ENCODE results near the gene FSTL5.

Gene FSTL5

DNA sequence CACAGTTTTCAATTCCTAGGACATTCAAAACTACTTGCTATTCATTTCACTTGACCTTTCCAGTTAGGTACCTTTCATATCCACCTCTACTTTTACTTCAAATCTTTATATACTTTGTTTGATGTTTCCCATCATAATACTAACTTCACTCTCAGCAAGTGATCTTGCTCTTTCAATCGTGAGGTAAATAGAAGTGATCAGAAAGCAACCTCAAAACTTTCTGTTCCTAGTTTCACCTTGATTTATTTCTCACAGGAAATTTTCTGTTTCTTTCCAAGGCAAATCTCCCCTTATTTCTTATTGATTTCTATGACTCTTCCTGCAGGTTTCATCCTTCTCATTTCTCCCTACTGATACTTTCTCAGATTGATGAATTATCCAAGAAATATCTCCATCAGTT lies 623.5 kb downstream of the FSTL5 start:
- no peaks in the 10 kb centered on the region for H3K9me3 ChIP-seq (replicated peaks; ENCODE audit: insufficient read depth, low read length)
- TF ChIP-seq EZH2phosphoT487 (IDR thresholded peaks at IDR 0.05; ENCODE audit: low read length), result no peak

GRCh38 chr4:161538941-161539340 lies 624.9 kb downstream of the FSTL5 start:
- H2AFZ ChIP-seq (ENCODE audit: low read length), result no peak overlapping the region
- H3K36me3 ChIP-seq (replicated peaks; ENCODE audit: insufficient read depth, low read length), result no peaks in the 10 kb centered on the region
- DNase-seq, result no peak
- H3K27ac ChIP-seq (ENCODE audit: low read length), result no peak overlapping the region
- H3K4me2 ChIP-seq (ENCODE audit: low read depth, low read length), result no peak overlapping the region
- no peak overlapping the region for H3K4me3 ChIP-seq (ENCODE audit: low read length)
- H3K27me3 ChIP-seq (replicated peaks; ENCODE audit: insufficient read depth, low read length), result no peaks in the 10 kb centered on the region
- no peak overlapping the region for H3K9ac ChIP-seq (ENCODE audit: low read length)
- TF ChIP-seq EZH2 (optimal IDR thresholded peaks at IDR 0.05; ENCODE audit: low read depth, low read length) (no peak), EZH2phosphoT487 (IDR thresholded peaks at IDR 0.05; ENCODE audit: low read length) (no peak)
- TF ChIP-seq, protein P1, sequence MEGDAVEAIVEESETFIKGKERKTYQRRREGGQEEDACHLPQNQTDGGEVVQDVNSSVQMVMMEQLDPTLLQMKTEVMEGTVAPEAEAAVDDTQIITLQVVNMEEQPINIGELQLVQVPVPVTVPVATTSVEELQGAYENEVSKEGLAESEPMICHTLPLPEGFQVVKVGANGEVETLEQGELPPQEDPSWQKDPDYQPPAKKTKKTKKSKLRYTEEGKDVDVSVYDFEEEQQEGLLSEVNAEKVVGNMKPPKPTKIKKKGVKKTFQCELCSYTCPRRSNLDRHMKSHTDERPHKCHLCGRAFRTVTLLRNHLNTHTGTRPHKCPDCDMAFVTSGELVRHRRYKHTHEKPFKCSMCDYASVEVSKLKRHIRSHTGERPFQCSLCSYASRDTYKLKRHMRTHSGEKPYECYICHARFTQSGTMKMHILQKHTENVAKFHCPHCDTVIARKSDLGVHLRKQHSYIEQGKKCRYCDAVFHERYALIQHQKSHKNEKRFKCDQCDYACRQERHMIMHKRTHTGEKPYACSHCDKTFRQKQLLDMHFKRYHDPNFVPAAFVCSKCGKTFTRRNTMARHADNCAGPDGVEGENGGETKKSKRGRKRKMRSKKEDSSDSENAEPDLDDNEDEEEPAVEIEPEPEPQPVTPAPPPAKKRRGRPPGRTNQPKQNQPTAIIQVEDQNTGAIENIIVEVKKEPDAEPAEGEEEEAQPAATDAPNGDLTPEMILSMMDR (IDR thresholded peaks at IDR 0.05; ENCODE audit: low read length), result no peak
- no peaks in the 10 kb centered on the region for H3K79me2 ChIP-seq (ENCODE audit: low read length)
- no peaks in the 10 kb centered on the region for H3K9me3 ChIP-seq (replicated peaks; ENCODE audit: insufficient read depth, low read length)
- no peaks in the 10 kb centered on the region for H3F3A ChIP-seq (ENCODE audit: insufficient read depth, low read length)
- H3K4me1 ChIP-seq (ENCODE audit: low read length), result no peaks in the 10 kb centered on the region
- H3K9me2 ChIP-seq (replicated peaks; ENCODE audit: insufficient read depth, low read length), result no peaks in the 10 kb centered on the region
- H4K20me1 ChIP-seq (ENCODE audit: insufficient read depth, low read length), result no peaks in the 10 kb centered on the region; the same call in 1 of the 2 replicates

More for the DNA sequence above, 623.5 kb downstream of the FSTL5 start:
- no peaks in the 10 kb centered on the region; the same call in 1 of the 2 replicates for H4K20me1 ChIP-seq (ENCODE audit: insufficient read depth, low read length)
- H3K27ac ChIP-seq (ENCODE audit: low read length), result no peak overlapping the region
- no peaks in the 10 kb centered on the region for H3K4me1 ChIP-seq (ENCODE audit: low read length)
- H3K9ac ChIP-seq (ENCODE audit: low read length), result no peak overlapping the region
- DNase-seq, result no peak
- H3K4me2 ChIP-seq (ENCODE audit: low read depth, low read length), result no peak overlapping the region
- H3K79me2 ChIP-seq (ENCODE audit: low read length), result no peaks in the 10 kb centered on the region
- H2AFZ ChIP-seq (ENCODE audit: low read length), result no peak overlapping the region
- H3K9me2 ChIP-seq (replicated peaks; ENCODE audit: insufficient read depth, low read length), result no peaks in the 10 kb centered on the region
- H3K36me3 ChIP-seq (replicated peaks; ENCODE audit: insufficient read depth, low read length), result no peaks in the 10 kb centered on the region
- H3K27me3 ChIP-seq (replicated peaks; ENCODE audit: insufficient read depth, low read length), result no peaks in the 10 kb centered on the region
- H3F3A ChIP-seq (ENCODE audit: insufficient read depth, low read length), result no peaks in the 10 kb centered on the region
- H3K4me3 ChIP-seq (ENCODE audit: low read length), result no peak overlapping the region

DNA sequence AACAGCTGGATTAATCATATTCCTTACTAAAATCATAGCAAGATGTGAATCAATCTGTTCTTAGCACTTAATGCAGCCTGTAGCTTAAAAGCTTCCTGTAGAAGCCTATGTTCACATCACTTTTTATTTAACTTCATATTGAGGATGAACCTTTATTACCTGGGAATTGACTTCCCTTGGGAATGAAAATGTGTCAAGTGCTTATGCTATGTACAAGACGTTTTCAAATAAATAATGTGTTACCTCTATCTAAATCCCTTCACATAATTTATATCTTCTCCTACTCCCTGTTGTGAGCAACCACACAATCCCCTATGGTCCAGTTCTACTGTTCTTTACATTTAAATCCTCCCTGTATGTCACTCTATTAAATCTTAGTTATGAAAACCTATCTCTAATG lies 633.1 kb downstream of the FSTL5 start:
- no peak for TF ChIP-seq EZH2phosphoT487 (IDR thresholded peaks at IDR 0.05; ENCODE audit: low read length)
- TF ChIP-seq EZH2 (optimal IDR thresholded peaks at IDR 0.05; ENCODE audit: low read depth, low read length), result no peak
- TF ChIP-seq, protein P1 (IDR thresholded peaks at IDR 0.05; ENCODE audit: low read length), result no peak
- DNase-seq, result no peak
- Histone ChIP-seq H3K4me1 (ENCODE audit: low read length) (no peaks in the 10 kb centered on the region), H3K4me3 (ENCODE audit: low read length) (no peak overlapping the region), H2AFZ (ENCODE audit: low read length) (no peak overlapping the region), H3F3A (ENCODE audit: insufficient read depth, low read length) (no peaks in the 10 kb centered on the region), H4K20me1 (ENCODE audit: insufficient read depth, low read length) (no peaks in the 10 kb centered on the region), H3K9ac (ENCODE audit: low read length) (no peak overlapping the region), H3K79me2 (ENCODE audit: low read length) (no peaks in the 10 kb centered on the region), H3K4me2 (ENCODE audit: low read depth, low read length) (no peak overlapping the region), H3K9me3 (replicated peaks; ENCODE audit: insufficient read depth, low read length) (no peaks in the 10 kb centered on the region), H3K9me2 (replicated peaks; ENCODE audit: insufficient read depth, low read length) (no peaks in the 10 kb centered on the region), H3K27me3 (replicated peaks; ENCODE audit: insufficient read depth, low read length) (no peaks in the 10 kb centered on the region), H3K27ac (ENCODE audit: low read length) (no peak overlapping the region), H3K36me3 (replicated peaks; ENCODE audit: insufficient read depth, low read length) (no peaks in the 10 kb centered on the region)

GRCh38 chr4:161525121-161525520 lies 638.7 kb downstream of the FSTL5 start:
- H4K20me1 ChIP-seq (ENCODE audit: insufficient read depth, low read length), result no peaks in the 10 kb centered on the region
- no peak overlapping the region for H3K27ac ChIP-seq (ENCODE audit: low read length)
- TF ChIP-seq EZH2 (optimal IDR thresholded peaks at IDR 0.05; ENCODE audit: low read depth, low read length) (no peak), EZH2phosphoT487 (IDR thresholded peaks at IDR 0.05; ENCODE audit: low read length) (no peak)
- TF ChIP-seq, protein P1 (IDR thresholded peaks at IDR 0.05; ENCODE audit: low read length), result no peak
- no peak for DNase-seq
- H3K9ac ChIP-seq (ENCODE audit: low read length), result no peak overlapping the region
- no peak overlapping the region for H2AFZ ChIP-seq (ENCODE audit: low read length)
- H3K4me2 ChIP-seq (ENCODE audit: low read depth, low read length), result no peak overlapping the region
- no peaks in the 10 kb centered on the region for H3K4me1 ChIP-seq (ENCODE audit: low read length)
- H3K9me2 ChIP-seq (replicated peaks; ENCODE audit: insufficient read depth, low read length), result no peaks in the 10 kb centered on the region
- no peaks in the 10 kb centered on the region for H3K36me3 ChIP-seq (replicated peaks; ENCODE audit: insufficient read depth, low read length)
- H3K9me3 ChIP-seq (replicated peaks; ENCODE audit: insufficient read depth, low read length), result no peaks in the 10 kb centered on the region
- H3K27me3 ChIP-seq (replicated peaks; ENCODE audit: insufficient read depth, low read length), result no peaks in the 10 kb centered on the region
- H3K79me2 ChIP-seq (ENCODE audit: low read length), result no peaks in the 10 kb centered on the region
- H3K4me3 ChIP-seq (ENCODE audit: low read length), result no peak overlapping the region
- H3F3A ChIP-seq (ENCODE audit: insufficient read depth, low read length), result no peaks in the 10 kb centered on the region
